Measurements from ENCODE around the gene APOF.
"Not testable (repeated sequence)": the region's sequence is repeated elsewhere in the genome, so short reads cannot be mapped to it uniquely, and the experiment has no call there.

The APOF gene

DNA sequence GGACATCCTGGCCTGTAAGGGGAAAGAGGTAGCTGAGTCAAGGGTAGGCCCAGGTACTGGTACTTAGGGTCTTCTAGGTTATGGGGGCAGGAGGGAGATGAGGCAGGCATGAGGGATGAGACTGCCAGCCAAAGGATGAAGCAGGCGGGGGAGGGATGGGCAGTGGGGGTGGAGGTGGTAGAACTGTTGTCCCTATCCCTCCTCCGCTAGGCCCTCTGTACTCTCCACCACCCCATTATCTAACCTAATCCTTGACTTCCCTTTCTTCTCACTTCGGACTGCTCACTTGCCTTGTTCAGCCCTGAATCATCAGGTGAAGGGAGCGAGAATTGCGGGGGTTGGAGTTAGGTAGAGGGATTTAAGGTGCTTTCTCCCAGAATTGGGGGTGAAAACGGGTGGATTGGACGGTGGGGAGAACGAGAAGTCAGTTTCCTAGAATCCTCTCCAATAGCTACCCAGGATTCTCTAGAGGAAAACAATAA lies 29.4 kb downstream of the APOF start:
- DNase-seq (ENCODE audit: low read depth in 3 of 3): no peak

GRCh38 chr12:56332512-56333196 lies 30.0 kb downstream of the APOF start:
- DNase-seq (ENCODE audit: low read depth in 3 of 3): no peak

GRCh38 chr12:56330936-56331490 lies 31.6 kb downstream of the APOF start:
- no peak for DNase-seq (ENCODE audit: low read depth in 3 of 3)

DNA sequence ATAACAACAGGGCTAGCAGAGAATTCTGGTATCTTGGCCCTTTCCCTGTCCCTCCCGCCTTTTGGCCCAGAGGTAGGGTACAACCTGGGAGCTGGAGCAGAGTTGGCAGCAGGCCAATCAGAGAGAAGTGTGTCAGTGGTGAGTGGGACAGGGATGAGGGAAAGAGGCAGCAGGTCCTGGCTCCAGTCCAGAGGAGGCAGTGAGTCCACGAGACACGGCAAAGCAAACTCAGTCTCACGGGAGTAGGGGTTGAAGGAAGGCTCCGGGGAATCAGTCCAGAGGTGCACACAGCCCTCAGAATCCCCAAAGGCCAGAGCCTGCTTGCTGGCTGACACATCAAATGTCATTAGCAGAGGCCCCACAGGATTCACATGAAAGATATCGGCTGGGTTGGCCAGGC lies 36.1 kb downstream of the APOF start:
- DNase-seq (ENCODE audit: low read depth in 3 of 3): no peak

- no peak for DNase-seq (ENCODE audit: low read depth in 3 of 3)
Measured at GRCh38 chr12:56326126-56326525, 36.5 kb downstream of the APOF start.

DNA sequence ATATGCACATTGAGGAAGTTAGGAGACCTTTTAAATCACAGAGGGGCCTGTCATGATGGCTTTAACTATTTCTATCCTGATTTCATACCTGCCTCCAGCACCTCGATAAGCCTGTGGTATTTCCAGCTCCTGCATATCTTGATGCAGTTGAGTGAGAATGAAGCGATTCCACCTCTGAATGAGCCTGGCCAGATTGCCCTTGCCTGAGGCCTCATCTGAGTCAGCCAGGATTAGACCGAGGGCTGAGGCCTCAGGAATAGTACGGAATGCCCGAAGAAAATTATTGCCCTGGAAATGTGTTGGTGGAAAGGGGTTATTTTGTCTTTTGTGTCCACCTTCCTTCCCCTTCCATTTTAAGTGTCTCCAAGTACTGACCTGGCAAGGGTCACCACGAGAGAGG lies 38.5 kb downstream of the APOF start:
- no peak for DNase-seq (ENCODE audit: low read depth in 3 of 3)

GRCh38 chr12:56321610-56322009 lies 41.0 kb downstream of the APOF start:
- not testable (repeated sequence) for DNase-seq (ENCODE audit: low read depth in 3 of 3)

GRCh38 chr12:56321027-56321426 lies 41.6 kb downstream of the APOF start:
- no peak for DNase-seq (ENCODE audit: low read depth in 3 of 3)

DNA sequence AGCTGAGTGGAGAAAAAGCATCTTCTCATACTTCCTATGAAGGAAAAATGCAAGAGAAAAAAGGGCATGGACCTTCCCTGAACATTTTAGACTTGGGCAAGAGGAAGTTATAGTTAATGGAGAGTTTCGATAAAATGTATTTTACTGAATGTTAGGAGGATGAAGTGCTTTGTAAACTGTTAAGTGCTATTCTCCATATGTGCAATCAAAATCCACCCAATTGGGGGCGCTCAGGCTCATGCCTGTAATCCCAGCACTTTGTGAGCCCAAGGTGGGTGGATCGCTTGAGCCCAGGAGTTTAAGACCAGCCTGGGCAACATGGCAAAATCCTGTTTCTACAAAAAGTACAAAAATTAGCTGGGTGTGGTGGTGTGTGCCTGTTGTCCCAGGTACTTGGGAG lies 45.0 kb downstream of the APOF start:
- no peak for DNase-seq (ENCODE audit: low read depth in 3 of 3)

GRCh38 chr12:56315622-56316473 lies 46.8 kb downstream of the APOF start, which contains the start of gene CNPY2:
Gene CNPY2, minus strand, starts transcription at chr12:56315988. Its CDS starts 771 bp downstream, at chr12:56315217.
- peak; percentile 81 to 85 (median 84) for DNase-seq (ENCODE audit: low read depth in 3 of 3)

DNA sequence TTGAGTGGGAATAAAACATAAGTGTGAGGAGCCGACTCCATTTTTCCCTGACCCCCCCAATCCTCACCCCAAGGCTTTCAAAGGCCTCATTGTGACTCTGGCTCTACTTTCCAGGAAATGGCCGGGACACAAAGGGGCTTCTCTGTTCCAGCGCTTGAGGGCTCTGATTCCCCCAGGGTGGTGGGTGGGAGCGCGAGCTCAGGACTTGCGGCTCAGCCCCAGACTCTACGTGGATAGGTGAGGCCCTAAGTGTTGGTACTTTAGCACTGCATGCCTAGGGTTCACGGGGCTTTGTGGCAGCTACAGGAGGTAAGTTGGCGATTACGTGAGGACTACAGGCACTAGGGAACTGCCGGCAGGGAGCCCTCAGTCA lies 47.4 kb downstream of the APOF start:
- DNase-seq (ENCODE audit: low read depth in 3 of 3): no peak

DNA sequence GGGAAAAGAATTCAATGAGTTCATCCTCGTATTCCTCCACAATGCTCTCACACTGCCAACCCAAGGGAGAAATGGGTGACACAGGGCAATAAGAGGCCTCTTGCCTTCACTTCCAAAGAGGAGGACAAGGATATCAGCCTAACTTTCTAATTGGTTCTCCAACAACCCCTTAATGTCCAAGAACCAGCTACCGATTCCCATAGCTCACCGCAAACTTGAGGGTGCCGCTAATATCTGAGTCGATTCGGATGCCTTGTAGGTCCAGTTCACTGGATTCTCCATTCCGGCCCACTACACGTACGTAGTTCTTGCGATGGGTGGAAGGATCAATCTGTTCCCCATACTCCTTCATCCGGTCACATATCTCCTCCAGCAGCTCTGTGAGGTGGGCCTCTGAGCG lies 51.7 kb downstream of the APOF start:
- no peak for DNase-seq (ENCODE audit: low read depth in 3 of 3)

Measured in stimulated activated CD4-positive, alpha-beta T cell treated with anti-CD3 and anti-CD28 coated beads, TNF-alpha, amount 100 ng/mL, for 4 hours (primary cell).